Cardiac fibroblast (primary cell): Measurements from ENCODE around the gene ADAMTSL4.

ENCODE experiments used
- DNase-seq, 2 donors: peaks; one replicate each; pipeline versions ENCODE4 v3.0.0 to v3.0.0-alpha.2; 2010; ENCODE audit warnings: low read depth in 2 of 2
- H3K4me3 ChIP-seq, 2 donors: replicated peaks in 1 of 2; 1 replicate in 1 of 2; 2 replicates in 1 of 2; pipeline ENCODE4 v1.5.1; 2011; ENCODE audit warnings: low read depth in 2 of 2, low read length in 2 of 2, mild to moderate bottlenecking in 2 of 2, moderate library complexity in 1 of 2
- CTCF ChIP-seq: IDR thresholded peaks from one replicate; pipeline ENCODE4 v1.5.1; 2011; ENCODE audit warnings: low read depth, mild to moderate bottlenecking, low read length, inconsistent platforms

The ADAMTSL4 gene

GRCh38 chr1:150559656-150560010 lies 10.4 kb downstream of the ADAMTSL4 start:
- DNase-seq, result no peak
- no peak for TF ChIP-seq CTCF
- H3K4me3 ChIP-seq, result no peak overlapping the region

GRCh38 chr1:150560011-150560438 lies 10.8 kb downstream of the ADAMTSL4 start:
- peak overlapping the region in 1 of 2 donors; percentile 67 for H3K4me3 ChIP-seq
- TF ChIP-seq CTCF, result peak; percentile 90
- peak; percentile 66 to 71 for DNase-seq

GRCh38 chr1:150560576-150561253 lies 11.5 kb downstream of the ADAMTSL4 start:
- peak overlapping the region; percentile 52 to 67 for H3K4me3 ChIP-seq
- TF ChIP-seq CTCF, result peak; percentile 86
- DNase-seq, result peak in 1 of 2 donors; percentile 91

- H3K4me3 ChIP-seq, result peak overlapping the region; percentile 52 to 67
- TF ChIP-seq CTCF, result no peak
- DNase-seq, result peak; percentile 99 to 100
These were observed 12.2 kb downstream of the ADAMTSL4 start for GRCh38 chr1:150561254-150561973.

- DNase-seq, result peak; percentile 95 to 98
- H3K4me3 ChIP-seq, result peak overlapping the region; percentile 52 to 67
- no peak for TF ChIP-seq CTCF
These were observed 12.8 kb downstream of the ADAMTSL4 start for GRCh38 chr1:150561974-150562445.

GRCh38 chr1:150562446-150563339 lies 13.5 kb downstream of the ADAMTSL4 start:
- H3K4me3 ChIP-seq, result peak overlapping the region in 1 of 2 donors; percentile 5
- DNase-seq, result no peak
- no peak for TF ChIP-seq CTCF
